Measurements from ENCODE around the gene ITGB5. TPM values are rescaled to one million over a fixed set of nuclear protein-coding genes. Genes with fewer than 3 reads are reported as not detected.

ITGB5 gene
- total and polyA plus RNA-seq, 2 donors (not counting 3 experiments of a cell fraction or from before 2014, with no cell fraction given), result 144 to 170 TPM

DNA sequence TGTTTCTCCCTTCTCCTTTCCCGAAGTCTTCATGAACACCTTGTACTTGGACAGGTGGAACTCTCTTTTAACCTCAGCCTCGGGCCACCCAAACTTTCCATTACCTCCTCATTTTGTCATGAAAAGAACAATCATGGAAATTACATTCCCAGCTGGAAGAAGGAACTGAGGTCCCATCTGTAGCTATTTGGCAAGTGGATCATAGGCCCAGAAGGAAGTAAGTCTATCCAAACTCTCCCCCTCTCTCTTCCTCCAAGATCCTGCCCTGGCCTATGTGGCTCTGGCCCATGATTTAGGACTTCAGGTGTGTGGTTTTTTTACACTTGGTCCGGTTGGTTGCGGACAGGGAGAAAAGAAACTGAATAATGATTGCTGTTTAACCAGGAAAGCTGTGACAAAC is 44.1 kb downstream of the ITGB5 start:
- no TSS peak for BruUV-seq (replicated peaks)
- TF ChIP-seq, protein P1, sequence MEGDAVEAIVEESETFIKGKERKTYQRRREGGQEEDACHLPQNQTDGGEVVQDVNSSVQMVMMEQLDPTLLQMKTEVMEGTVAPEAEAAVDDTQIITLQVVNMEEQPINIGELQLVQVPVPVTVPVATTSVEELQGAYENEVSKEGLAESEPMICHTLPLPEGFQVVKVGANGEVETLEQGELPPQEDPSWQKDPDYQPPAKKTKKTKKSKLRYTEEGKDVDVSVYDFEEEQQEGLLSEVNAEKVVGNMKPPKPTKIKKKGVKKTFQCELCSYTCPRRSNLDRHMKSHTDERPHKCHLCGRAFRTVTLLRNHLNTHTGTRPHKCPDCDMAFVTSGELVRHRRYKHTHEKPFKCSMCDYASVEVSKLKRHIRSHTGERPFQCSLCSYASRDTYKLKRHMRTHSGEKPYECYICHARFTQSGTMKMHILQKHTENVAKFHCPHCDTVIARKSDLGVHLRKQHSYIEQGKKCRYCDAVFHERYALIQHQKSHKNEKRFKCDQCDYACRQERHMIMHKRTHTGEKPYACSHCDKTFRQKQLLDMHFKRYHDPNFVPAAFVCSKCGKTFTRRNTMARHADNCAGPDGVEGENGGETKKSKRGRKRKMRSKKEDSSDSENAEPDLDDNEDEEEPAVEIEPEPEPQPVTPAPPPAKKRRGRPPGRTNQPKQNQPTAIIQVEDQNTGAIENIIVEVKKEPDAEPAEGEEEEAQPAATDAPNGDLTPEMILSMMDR (IDR thresholded peaks at IDR 0.05; ENCODE audit: extremely low read depth in 1 of 2, insufficient read depth in 1 of 2, low read depth in 1 of 2, low read length in 2 of 2), result no peak
- TF ChIP-seq MYC (IDR thresholded peaks at IDR 0.05; ENCODE audit: low read depth, low read length) (no peak), EZH2 (IDR thresholded peaks at IDR 0.05; ENCODE audit: borderline replicate concordance, low read depth, low read length, severe bottlenecking) (no peak), GATA2 (IDR thresholded peaks at IDR 0.05; ENCODE audit: insufficient read depth, insufficient read length, low read depth, low read length) (no peak), JUN (IDR thresholded peaks at IDR 0.05; ENCODE audit: borderline replicate concordance, insufficient read depth, insufficient read length, low read depth) (no peak), POLR2A (IDR thresholded peaks at IDR 0.05; ENCODE audit: low read depth, low read length) (no peak), POLR2AphosphoS5 (IDR thresholded peaks at IDR 0.05; ENCODE audit: insufficient read depth, low read depth, low read length) (no peak)
- TF ChIP-seq, protein P2, sequence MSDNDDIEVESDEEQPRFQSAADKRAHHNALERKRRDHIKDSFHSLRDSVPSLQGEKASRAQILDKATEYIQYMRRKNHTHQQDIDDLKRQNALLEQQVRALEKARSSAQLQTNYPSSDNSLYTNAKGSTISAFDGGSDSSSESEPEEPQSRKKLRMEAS (IDR thresholded peaks at IDR 0.05; ENCODE audit: insufficient read depth, insufficient read length), result no peak
- Histone ChIP-seq H3K27me3 (ENCODE audit: control insufficient read depth in 2 of 2, insufficient read depth in 2 of 2, low read length in 2 of 2) (no peaks in the 10 kb centered on the region), H2AFZ (ENCODE audit: low read depth, low read length) (no peak overlapping the region), H3K9me3 (replicated peaks; ENCODE audit: control insufficient read depth, insufficient read depth, low read length) (no peaks in the 10 kb centered on the region), H3K4me3 (replicated peaks in 1 of 3; ENCODE audit: insufficient read depth in 1 of 3, low read depth in 1 of 3, low read length in 3 of 3) (no peak overlapping the region), H3K4me1 (ENCODE audit: control insufficient read depth, extremely low read depth, insufficient read depth, low read length) (peaks cover 13% of the 10 kb centered on the region), H3K79me2 (ENCODE audit: control insufficient read depth, insufficient read depth, low read length) (no peaks in the 10 kb centered on the region), H3K9ac (replicated peaks; ENCODE audit: extremely low read depth, insufficient read depth, low read length) (no peak overlapping the region), H3K9me1 (replicated peaks; ENCODE audit: control insufficient read depth, extremely low read depth, insufficient read depth, low read length) (no peaks in the 10 kb centered on the region), H3K27ac (ENCODE audit: insufficient read depth, low read depth, low read length) (no peak overlapping the region), H4K20me1 (replicated peaks; ENCODE audit: control insufficient read depth, extremely low read depth, insufficient read depth, low read length) (no peaks in the 10 kb centered on the region), H3K36me3 (ENCODE audit: control insufficient read depth in 2 of 2, extremely low read depth in 1 of 2, insufficient read depth in 2 of 2, low read length in 2 of 2) (peaks cover 0 to 6% of the 10 kb centered on the region in 2 experiments), H3K4me2 (ENCODE audit: insufficient read depth, low read length) (no peak overlapping the region)
- ChIA-PET CTCF (no interaction called here), POLR2A (no interaction called here)
- dilution Hi-C loops (cut with MboI; ENCODE audit: extremely low pct_ligation_motif_present, low sequenced_read_pairs), result no loop called here
- DNase-seq (ENCODE audit: low read depth, low spot score) (no peak), FAIRE-seq (no peak)
- intact Hi-C loops (cut with micrococcal nuclease), result no loop called here

All from endothelial cell of umbilical vein (primary cell).